Transverse colon (tissue), 4 donors: ENCODE data around the gene HJV.

Experiments used
- CTCF ChIP-seq, 5 experiments: fragments of 200-600 bp in 3 of 5; fragments of 450-650 bp in 2 of 5; sonication (generic) in 3 of 5; IDR thresholded peaks; 1 replicate in 2 of 5; 2 replicates in 3 of 5; pipeline ENCODE4 v1.5.1; 2016 to 2017; ENCODE audit warnings: antibody characterized with exemption in 5 of 5, inconsistent platforms in 3 of 5, mild to moderate bottlenecking in 2 of 5, moderate library complexity in 1 of 5
- POLR2AphosphoS5 ChIP-seq, 3 donors: sonication (generic); formaldehyde crosslinking; IDR thresholded peaks; one replicate each; pipeline ENCODE4 v1.6.1; 2016; ENCODE audit warnings: antibody characterized with exemption in 3 of 3

DNA sequence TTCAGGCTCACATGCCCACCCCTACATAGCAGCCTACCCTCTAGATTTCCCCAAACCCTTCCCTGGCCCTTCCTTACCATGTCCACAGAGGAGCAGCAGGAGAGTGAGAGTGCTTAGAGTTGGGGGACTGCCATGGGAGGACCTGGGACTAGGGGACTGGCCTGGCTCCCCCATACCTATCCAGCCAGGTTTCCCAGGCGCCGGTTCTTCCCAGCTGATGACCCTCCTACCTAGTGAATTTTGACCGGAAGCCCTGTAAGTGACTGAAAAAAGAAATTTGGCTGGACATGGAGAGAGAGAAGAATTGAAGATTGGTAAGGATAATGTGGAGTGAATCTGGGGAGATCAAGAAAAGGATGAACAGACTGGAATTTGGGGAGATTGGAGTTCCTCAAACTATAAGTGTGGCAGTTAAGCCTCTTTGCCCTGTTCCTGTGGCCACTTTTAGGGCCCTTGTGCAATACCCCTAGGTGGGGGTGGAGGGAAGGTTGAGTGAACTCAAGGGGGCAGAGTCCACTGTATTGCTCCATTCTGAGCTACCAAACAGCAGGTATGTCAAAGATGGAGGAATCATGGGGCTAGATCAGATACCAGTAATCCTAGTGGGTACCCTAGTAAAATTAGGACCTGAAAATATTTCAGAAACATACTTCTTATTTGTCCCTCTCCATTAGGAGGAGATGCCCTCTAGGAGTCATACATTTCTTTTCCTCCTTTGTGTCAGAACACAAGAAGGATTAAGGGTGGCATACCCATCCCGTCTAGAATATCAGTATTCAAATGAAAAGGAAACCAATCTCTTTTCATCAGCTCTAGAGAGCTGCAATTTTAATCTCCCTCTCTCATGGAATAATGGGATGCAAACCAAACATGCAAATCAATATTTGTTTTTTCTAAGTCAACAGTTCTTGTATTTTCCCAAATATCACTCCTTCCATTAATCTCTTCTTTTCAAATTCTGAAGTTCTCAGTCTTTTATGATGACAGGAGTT lies 1.2 kb downstream of the HJV start:
- TF ChIP-seq POLR2AphosphoS5 (IDR thresholded peaks at IDR 0.05) (no peak), CTCF (IDR thresholded peaks at IDR 0.05) (no peak)
